Stimulated activated CD4-positive, alpha-beta T cell treated with anti-CD3 and anti-CD28 coated beads, Interleukin-1b, Interleukin-23, amount 100 ng/mL, for 48 hours (primary cell): Measurements from ENCODE around the gene PDXK.

Experiments used
- DNase-seq: peaks from one replicate; pipeline ENCODE4 v3.0.0-alpha.2; 2020

Gene PDXK

GRCh38 chr21:43808832-43809251 is 89.9 kb downstream of the PDXK start:
- DNase-seq, result no peak

- no peak for DNase-seq
These were observed 90.4 kb downstream of the PDXK start for GRCh38 chr21:43809346-43809799.

- DNase-seq, result no peak
These were observed 91.0 kb downstream of the PDXK start for GRCh38 chr21:43809853-43810504.

GRCh38 chr21:43810505-43811261 is 91.8 kb downstream of the PDXK start:
- peak; percentile 90 for DNase-seq

- DNase-seq, result no peak
These were observed 92.6 kb downstream of the PDXK start for GRCh38 chr21:43811262-43812105.
